ENCODE measurements around the gene IP6K2.
"Not testable (repeated sequence)": the region's sequence is repeated elsewhere in the genome, so short reads cannot be mapped to it uniquely, and the experiment has no call there.

Gene IP6K2

DNA sequence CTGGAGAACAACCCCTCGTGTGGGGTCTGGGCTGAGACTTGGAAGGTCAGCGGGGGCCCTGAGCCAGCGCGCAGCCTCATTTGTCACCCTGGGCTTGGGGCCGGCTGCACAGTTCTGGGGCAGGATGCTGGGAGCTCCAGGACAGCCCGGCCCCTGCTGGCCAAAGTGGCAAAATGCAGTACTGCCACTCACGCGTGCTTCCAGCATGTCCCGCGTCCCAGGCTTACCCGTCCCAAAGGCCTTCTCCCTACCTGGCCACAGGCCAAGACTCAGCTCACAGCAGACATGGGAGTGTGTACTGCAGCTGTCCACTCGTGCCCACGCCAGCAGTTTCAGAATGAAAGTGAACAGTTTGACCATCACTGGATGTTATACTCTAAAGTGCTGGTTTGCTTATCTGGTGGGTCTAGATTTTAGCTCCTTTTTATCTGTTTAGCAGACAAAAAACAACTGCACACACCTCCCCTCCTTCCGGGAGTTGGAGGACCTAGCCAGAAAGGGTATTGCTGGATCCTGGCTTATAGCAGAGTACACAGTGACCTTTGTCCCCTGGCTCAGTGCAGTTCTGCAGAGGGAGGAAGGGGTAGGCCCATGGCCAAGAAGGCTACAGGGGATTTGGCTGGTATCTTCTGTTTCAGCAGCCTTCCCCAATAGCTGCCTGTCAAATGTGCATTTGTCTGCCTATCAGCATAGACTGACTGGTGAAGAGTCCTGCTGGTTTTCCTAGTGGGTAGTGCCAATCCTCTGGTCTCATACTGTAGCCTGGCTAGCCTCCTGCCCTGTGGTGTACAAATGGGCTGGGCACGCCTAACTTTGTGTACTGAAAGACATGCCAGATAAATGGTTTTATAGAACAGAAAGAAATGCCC is 23.2 kb upstream of the IP6K2 start:
- peaks cover 31% of the 10 kb centered on the region for H3K4me1 Mint-ChIP-seq
- H3K36me3 Mint-ChIP-seq (ENCODE audit: low read depth), result no peaks in the 10 kb centered on the region
- H3K9me3 Mint-ChIP-seq, result no peaks in the 10 kb centered on the region
- H3K27me3 Mint-ChIP-seq (ENCODE audit: low read depth), result no peaks in the 10 kb centered on the region
- H3K27ac Mint-ChIP-seq, result peak overlapping the region; percentile 84 to 95 (median 89)
- TF ChIP-seq, protein P1, sequence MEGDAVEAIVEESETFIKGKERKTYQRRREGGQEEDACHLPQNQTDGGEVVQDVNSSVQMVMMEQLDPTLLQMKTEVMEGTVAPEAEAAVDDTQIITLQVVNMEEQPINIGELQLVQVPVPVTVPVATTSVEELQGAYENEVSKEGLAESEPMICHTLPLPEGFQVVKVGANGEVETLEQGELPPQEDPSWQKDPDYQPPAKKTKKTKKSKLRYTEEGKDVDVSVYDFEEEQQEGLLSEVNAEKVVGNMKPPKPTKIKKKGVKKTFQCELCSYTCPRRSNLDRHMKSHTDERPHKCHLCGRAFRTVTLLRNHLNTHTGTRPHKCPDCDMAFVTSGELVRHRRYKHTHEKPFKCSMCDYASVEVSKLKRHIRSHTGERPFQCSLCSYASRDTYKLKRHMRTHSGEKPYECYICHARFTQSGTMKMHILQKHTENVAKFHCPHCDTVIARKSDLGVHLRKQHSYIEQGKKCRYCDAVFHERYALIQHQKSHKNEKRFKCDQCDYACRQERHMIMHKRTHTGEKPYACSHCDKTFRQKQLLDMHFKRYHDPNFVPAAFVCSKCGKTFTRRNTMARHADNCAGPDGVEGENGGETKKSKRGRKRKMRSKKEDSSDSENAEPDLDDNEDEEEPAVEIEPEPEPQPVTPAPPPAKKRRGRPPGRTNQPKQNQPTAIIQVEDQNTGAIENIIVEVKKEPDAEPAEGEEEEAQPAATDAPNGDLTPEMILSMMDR (IDR thresholded peaks at IDR 0.05; ENCODE audit: unreplicated experiment in 3 of 3), result peak; percentile 80 to 86 (median 85)
- H3K4me3 Mint-ChIP-seq, result peak overlapping the region in 2 of 3 experiments; percentile 24 to 41

- H3K9me3 Mint-ChIP-seq, result no peaks in the 10 kb centered on the region
- TF ChIP-seq, protein P1 (IDR thresholded peaks at IDR 0.05; ENCODE audit: unreplicated experiment in 3 of 3), result no peak
- H3K4me1 Mint-ChIP-seq, result peaks cover 34% of the 10 kb centered on the region
- no peak overlapping the region for H3K4me3 Mint-ChIP-seq
- no peaks in the 10 kb centered on the region for H3K27me3 Mint-ChIP-seq (ENCODE audit: low read depth)
- H3K27ac Mint-ChIP-seq, result peak overlapping the region; percentile 84 to 95 (median 89)
- H3K36me3 Mint-ChIP-seq (ENCODE audit: low read depth), result no peaks in the 10 kb centered on the region
Measured at GRCh38 chr3:48739617-48739954, 22.6 kb upstream of the IP6K2 start.

- no peaks in the 10 kb centered on the region for H3K36me3 Mint-ChIP-seq (ENCODE audit: low read depth)
- no peak overlapping the region for H3K4me3 Mint-ChIP-seq
- H3K27me3 Mint-ChIP-seq (ENCODE audit: low read depth), result no peaks in the 10 kb centered on the region
- no peak overlapping the region for H3K27ac Mint-ChIP-seq
- H3K9me3 Mint-ChIP-seq, result no peaks in the 10 kb centered on the region
- TF ChIP-seq, protein P1 (IDR thresholded peaks at IDR 0.05; ENCODE audit: unreplicated experiment in 3 of 3), result no peak
- H3K4me1 Mint-ChIP-seq, result peaks cover 34% of the 10 kb centered on the region
Measured at GRCh38 chr3:48738926-48739616, 22.1 kb upstream of the IP6K2 start.

DNA sequence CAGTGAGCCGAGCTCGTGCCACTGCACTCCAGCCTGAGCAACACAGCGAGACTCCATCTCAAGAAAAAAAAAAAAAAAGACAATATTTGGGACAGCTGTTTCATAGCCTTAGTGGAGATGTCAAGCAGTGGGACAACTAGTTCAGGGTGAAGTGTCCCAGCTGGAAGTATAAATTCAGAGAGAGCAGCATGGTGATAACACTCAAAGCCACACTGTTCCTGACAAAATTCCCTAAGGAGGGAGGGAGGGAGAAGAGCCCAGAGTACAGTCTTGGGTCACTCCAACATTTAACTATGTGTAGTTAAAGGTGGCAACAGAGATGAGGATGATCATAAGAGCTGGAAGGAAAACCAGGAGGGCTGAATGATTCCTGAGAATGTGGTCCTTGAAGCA is 21.1 kb upstream of the IP6K2 start:
- Mint-ChIP-seq H3K27ac (peak overlapping the region; percentile 64 to 83 (median 82)), H3K27me3 (ENCODE audit: low read depth) (no peaks in the 10 kb centered on the region), H3K9me3 (peaks cover 1% of the 10 kb centered on the region), H3K36me3 (ENCODE audit: low read depth) (no peaks in the 10 kb centered on the region), H3K4me3 (peak overlapping the region; percentile 13 to 26 (median 18)), H3K4me1 (peaks cover 34% of the 10 kb centered on the region)
- TF ChIP-seq, protein P1 (IDR thresholded peaks at IDR 0.05; ENCODE audit: unreplicated experiment in 3 of 3), result no peak

DNA sequence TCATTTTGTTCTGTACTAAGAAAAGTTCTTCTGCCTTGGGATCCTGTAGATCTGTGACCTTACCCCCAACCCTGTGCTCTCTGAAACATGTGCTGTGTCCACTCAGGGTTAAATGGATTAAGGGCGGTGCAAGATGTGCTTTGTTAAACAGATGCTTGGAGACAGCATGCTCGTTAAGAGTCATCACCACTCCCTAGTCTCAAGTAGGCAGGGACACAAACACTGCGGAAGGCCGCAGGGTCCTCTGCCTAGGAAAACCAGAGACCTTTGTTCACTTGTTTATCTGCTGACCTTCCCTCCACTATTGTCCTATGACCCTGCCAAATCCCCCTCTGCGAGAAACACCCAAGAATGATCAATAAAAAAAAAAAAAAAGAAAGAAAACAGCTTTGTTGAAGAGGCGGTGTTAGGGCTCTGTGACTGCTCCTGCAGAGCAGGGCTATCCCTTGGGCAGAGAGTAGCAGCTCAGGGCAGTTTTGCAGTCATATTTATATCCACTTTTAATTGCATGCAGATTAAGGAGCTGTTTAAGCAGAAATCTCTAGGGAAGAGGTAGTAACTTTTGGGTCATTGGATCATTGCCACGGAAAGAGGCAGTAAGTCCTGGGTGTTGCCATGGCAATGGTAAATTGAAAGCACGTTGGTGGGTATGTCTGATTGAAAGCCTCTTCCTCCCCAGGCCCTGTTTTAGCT is 18.2 kb upstream of the IP6K2 start:
- not testable (repeated sequence) for H3K27me3 Mint-ChIP-seq (ENCODE audit: low read depth); H3K9me3 Mint-ChIP-seq; H3K36me3 Mint-ChIP-seq (ENCODE audit: low read depth)
- Mint-ChIP-seq H3K4me1 (peaks cover 29% of the 10 kb centered on the region), H3K4me3 (peak overlapping the region in 1 of 3 experiments; percentile 23), H3K27ac (peak overlapping the region; percentile 82 to 89 (median 84))

DNA sequence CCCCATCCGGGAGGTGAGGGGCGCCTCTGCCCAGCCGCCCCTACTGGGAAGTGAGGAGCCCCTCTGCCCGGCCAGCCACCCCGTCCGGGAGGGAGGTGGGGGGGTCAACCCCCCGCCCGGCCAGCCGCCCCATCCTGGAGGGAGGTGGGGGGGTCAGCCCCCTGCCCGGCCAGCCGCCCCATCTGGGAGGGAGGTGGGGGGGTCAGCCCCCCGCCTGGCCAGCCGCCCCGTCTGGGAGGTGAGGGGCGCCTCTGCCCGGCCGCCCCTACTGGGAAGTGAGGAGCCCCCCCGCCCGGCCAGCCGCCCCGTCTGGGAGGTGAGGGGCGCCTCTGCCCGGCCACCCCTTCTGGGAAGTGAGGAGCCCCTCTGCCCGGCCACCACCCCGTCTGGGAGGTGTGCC is 17.5 kb upstream of the IP6K2 start:
- not testable (repeated sequence) for H3K27me3 Mint-ChIP-seq (ENCODE audit: low read depth); H3K9me3 Mint-ChIP-seq; H3K4me3 Mint-ChIP-seq; H3K36me3 Mint-ChIP-seq (ENCODE audit: low read depth); H3K27ac Mint-ChIP-seq
- H3K4me1 Mint-ChIP-seq, result peaks cover 24% of the 10 kb centered on the region

DNA sequence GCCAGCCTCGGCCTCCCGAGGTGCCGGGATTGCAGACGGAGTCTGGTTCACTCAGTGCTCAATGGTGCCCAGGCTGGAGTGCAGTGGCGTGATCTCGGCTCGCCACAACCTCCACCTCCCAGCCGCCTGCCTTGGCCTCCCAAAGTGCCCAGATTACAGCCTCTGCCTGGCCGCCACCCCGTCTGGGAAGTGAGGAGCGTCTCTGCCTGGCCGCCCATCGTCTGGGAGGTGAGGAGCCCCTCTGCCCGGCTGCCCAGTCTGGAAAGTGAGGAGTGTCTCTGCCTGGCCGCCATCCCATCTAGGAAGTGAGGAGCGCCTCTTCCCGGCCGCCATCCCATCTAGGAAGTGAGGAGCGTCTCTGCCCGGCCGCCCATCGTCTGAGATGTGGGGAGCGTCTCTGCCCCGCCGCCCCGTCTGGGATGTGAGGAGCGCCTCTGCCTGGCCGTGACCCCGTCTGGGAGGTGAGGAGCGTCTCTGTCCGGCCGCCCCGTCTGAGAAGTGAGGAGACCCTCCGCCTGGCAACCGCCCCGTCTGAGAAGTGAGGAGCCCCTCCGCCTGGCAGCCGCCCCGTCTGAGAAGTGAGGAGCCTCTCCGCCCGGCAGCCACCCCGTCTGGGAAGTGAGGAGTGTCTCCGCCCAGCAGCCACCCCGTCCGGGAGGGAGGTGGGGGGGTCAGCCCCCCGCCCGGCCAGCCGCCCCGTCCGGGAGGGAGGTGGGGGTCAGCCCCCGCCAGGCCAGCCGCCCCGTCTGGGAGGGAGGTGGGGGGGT is 16.9 kb upstream of the IP6K2 start:
- not testable (repeated sequence) for H3K36me3 Mint-ChIP-seq (ENCODE audit: low read depth); H3K4me3 Mint-ChIP-seq; H3K27me3 Mint-ChIP-seq (ENCODE audit: low read depth); H3K27ac Mint-ChIP-seq; H3K9me3 Mint-ChIP-seq
- peaks cover 24% of the 10 kb centered on the region for H3K4me1 Mint-ChIP-seq

Measured in nephron (organoid).